Femur (tissue), 1 donor: ENCODE results near the gene STAM.

Source experiments
- DNase-seq: peaks from one replicate; pipeline ENCODE4 v3.0.0-alpha.2; 2017

The STAM gene

GRCh38 chr10:17648243-17649035, 4.5 kb downstream of the STAM start:
- DNase-seq = no peak

- no peak for DNase-seq
Observed at GRCh38 chr10:17649052-17649451, 5.1 kb downstream of the STAM start.

GRCh38 chr10:17649836-17650235, 5.9 kb downstream of the STAM start:
- DNase-seq = no peak

DNA sequence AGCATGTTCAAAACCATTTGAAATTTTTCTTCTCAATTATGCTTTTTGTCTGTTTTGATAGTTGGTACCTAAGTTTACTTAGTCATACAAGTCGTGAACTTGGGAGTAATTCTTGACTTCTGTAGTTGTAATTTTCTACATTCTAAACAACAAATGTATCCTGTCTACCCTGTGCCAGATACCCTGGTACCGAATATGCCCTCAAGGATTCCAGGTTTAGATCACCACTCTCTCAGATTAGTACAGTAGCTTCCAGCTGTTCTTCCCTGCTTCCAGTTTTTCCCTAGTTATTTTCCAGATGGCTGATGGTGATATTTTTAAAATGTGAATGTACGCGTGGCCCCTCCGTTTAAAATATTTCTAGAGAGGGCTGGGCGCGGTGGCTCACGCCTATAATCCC, 6.5 kb downstream of the STAM start:
- no peak for DNase-seq

DNA sequence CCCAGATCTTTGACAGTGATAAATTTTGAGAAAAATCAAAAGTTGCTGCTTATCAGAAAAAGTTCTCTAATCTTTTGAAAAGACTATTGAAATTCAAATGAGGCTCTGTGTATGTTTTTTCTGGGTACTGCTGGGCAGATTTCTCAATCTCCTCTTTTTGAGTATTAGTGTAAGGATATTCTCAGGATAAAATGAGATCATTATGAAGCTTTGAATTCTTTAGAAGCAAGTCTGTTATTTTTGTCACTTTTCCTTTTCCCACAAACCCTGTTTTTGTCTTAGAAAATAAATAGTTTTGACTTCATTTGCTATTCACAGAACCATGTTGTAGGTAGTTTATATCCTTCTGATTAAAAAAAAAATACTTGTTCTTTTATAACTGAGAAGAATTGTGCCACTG, 7.9 kb downstream of the STAM start:
- DNase-seq = no peak

DNA sequence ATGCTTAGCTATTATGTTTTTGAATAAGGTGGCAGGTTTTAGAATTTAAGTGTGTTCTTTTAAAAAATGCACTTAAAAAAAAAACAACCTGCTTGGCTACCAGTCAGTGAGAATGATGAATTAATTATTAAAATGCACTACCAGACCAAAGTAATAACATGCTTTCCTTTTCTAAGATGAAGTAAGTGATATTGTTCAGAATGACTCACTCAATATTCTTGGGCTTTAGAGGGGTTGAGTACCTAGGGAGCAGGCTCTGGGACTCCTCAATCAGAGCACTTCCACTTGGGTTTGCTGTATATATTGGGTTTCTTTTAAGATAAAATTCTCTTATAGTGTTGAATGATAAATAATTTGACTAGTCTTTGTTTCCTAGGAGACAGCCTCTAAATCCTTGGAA, 8.6 kb downstream of the STAM start:
- no peak for DNase-seq

GRCh38 chr10:17655009-17655408, 11.1 kb downstream of the STAM start:
- no peak for DNase-seq

GRCh38 chr10:17655567-17656146, 11.7 kb downstream of the STAM start:
- no peak for DNase-seq

GRCh38 chr10:17657103-17657500, 13.2 kb downstream of the STAM start:
- DNase-seq = no peak

GRCh38 chr10:17659365-17659764, 15.4 kb downstream of the STAM start:
- no peak for DNase-seq

- DNase-seq = no peak
Observed at GRCh38 chr10:17660921-17661320, 17.0 kb downstream of the STAM start.

DNA sequence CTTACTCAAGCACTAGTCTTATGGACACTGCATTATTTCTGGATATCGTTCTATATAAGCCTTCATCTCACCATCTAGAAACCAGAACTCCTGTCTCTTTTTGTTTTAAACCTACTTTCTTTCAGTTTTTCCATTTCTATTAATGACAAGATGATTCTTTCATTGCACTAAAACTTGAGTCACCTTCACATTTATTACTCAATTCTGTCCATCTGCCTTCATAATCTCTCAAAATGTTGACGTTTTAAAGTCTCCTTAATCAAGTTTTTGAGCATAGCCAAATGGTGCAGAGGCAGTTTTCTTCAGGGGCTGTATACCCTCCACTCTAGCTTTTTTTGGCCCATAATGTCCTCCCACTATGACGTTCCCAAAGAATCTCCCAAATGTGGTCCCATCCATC, 17.6 kb downstream of the STAM start:
- DNase-seq = no peak

GRCh38 chr10:17662193-17663138, 18.5 kb downstream of the STAM start:
- DNase-seq = no peak

DNA sequence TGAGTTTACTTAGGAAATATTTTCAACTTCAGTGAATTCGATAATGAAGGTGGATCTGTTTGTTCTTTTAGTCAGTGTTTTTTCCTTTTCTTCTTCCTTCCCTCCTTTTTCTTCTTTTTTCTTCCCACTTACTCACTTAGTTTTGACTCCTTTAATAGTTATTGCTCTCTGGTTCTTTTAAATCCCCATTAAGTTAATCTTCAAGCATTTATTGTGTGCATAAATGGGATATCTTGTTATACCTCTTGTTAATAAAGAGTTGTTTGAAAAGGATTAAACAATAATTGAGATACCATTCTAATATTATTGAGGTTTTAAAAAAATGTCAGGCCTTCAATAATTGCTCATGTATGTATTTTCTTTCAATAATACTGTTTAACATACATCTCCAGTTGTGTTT, 19.5 kb downstream of the STAM start:
- DNase-seq = no peak

- DNase-seq = no peak
Observed at GRCh38 chr10:17665747-17666146, 21.8 kb downstream of the STAM start.

GRCh38 chr10:17668435-17669184, 24.7 kb downstream of the STAM start:
- DNase-seq = no peak

GRCh38 chr10:17669185-17669872, 25.4 kb downstream of the STAM start:
- no peak for DNase-seq

GRCh38 chr10:17671307-17671706, 27.4 kb downstream of the STAM start:
- no peak for DNase-seq

DNA sequence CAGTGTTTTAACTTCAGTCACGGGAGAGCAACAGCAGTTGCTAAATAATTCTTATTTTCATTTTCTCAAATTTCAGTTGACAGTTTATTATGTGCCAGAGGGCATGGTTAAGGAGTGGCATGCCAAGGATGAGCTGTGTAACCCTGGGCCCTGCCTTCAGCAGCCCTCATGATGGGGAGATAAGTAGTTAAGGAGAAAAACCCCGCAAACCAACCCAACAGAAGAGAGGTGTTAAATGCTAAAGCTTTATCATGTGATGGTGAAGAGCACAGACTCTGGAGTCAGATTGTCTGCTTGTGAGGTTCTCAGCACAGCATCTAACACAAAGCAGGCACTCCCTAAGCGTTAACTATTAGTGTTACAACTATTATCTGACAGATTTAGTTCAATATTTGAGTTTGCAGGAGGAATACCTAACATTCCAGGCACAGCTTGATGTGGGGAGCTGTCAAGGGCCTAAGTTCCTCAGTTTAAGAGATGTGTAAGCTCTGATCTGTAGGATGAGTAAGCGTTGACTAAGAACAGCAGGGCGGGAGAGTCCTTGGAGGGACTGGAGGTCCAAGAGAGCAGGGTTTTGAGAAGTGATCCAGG, 29.6 kb downstream of the STAM start:
- no peak for DNase-seq

- DNase-seq = no peak
Observed at GRCh38 chr10:17674566-17674965, 30.6 kb downstream of the STAM start.

DNA sequence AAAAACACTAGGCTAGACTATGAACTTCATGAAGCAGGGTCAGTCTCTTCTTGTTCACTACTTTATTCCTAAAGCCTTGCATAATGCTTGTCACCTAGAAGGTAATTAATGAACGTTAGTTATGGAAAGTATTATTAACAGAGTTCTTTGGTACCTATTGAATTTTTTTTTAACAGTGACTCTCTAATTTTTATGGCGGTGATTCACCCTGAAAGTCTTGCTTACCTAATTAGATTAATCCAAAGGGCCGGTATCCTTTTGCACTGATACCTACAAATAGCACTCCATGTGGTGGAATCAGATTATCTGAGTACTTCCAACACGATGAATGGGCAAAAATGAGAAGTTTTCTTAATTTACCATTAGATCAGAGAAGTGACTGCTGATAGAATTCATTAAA, 31.7 kb downstream of the STAM start:
- DNase-seq = no peak

DNA sequence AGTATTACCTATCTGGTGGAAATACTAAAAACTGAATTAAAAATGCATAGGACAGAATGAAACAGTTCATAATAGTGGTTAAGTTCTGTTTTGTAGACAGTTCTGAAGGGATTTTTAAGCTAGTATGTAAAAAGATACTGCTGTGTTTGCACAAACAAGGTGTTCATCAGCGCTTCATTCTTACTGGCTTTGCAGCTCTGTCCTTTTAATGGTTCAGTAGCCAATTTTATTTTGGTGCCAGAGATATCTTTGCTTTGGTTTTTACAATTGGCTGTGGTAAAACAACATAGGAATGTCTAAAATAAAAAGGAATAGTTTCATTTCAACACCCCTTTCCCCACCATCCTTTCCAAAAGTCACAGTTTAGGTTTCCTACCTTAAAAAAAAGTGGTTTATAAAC, 33.0 kb downstream of the STAM start:
- no peak for DNase-seq
